Fibroblast of peridontal ligament (primary cell): Measurements from ENCODE around the gene ILDR1.
"Not testable (repeated sequence)": the region's sequence is repeated elsewhere in the genome, so short reads cannot be mapped to it uniquely, and the experiment has no call there.

ENCODE experiments used
- DNase-seq: peaks from one replicate; pipeline ENCODE4 v3.0.0-alpha.2; 2010; ENCODE audit errors: extremely low read depth

ILDR1 gene

DNA sequence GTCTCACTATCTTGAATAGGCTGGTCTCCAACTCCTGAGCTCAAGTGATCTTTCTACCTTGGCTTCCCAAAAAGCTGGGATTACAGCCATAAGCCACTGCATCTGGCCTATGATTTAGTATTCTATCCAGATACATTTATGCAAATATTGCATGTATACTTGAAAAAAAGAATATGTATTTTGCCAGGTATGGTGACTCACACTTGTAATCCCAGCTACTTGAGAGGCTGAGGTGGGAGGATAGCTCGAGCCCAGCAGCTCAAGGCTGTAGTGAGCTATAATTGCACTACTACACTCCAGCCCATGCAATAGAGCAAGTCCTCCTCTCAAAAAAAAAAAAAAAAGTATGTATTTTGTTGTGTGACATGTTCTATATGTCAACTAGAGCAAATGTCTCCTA, 73.4 kb downstream of the ILDR1 start:
- DNase-seq, result no peak

DNA sequence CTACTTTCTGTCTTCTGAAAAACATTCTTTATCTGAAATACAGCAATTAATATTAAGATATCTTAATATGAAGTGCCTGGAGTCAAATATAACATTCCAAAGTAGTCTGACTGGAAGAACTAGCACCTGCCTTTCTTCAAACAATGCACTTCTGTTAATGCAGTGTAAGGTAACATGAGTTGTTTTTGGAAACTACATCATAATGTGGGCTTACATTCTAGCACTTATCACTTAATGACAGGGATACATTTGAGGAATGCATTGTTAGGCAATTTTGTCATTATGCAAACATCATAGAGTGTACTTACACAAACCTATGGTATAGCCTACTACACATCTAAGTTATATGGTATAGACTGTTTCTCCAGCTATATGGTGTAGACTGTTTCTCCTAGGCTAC, 78.6 kb downstream of the ILDR1 start:
- DNase-seq, result no peak

DNA sequence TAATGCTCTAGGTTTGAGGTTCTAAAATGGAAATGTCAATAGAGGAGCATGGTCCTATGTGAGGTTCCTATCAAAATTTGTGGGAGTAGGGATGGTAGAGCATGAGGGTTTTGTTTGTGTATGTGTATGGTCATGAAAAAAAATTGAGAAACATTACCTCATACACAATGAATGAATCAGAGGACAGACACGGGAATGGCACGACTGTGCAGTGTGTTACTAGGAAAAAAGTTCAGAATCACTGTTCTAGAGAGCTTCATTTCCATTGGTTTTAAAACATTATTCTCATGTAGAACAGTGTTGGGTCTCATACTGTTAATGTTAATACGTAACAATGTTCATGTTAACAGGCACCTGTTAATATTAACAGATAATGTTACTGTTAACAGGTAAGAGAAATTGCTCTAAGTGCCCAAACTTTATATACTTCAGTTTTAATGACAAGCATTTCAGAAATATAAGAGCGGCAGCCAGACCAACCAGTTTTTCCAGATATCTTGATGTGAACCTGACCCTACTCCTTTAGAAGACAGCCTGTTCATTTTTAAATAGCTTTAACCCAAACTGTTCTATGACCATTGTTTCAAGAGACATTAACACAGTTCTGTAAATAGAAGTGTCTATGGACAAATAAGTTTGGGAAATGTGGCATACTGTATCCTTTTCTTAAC, 79.8 kb downstream of the ILDR1 start:
- no peak for DNase-seq

DNA sequence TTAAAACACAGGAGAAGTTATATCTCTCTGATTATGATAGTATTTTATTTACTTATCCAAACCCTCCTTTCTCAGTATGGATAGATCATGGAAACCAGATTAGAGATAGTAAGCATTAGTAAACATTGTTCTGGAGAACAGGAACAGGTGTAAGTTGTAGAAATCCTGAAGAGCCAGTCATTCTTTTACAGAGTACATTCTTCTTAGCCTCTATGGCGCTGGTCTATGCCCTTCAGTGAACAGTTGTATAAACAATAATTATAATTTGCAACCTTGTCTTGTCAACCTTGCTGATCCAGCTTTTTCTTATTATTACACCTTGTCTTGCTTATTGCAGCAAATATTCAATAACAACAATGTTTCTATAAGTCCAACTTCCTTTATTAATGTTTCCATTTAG, 80.5 kb downstream of the ILDR1 start:
- no peak for DNase-seq

DNA sequence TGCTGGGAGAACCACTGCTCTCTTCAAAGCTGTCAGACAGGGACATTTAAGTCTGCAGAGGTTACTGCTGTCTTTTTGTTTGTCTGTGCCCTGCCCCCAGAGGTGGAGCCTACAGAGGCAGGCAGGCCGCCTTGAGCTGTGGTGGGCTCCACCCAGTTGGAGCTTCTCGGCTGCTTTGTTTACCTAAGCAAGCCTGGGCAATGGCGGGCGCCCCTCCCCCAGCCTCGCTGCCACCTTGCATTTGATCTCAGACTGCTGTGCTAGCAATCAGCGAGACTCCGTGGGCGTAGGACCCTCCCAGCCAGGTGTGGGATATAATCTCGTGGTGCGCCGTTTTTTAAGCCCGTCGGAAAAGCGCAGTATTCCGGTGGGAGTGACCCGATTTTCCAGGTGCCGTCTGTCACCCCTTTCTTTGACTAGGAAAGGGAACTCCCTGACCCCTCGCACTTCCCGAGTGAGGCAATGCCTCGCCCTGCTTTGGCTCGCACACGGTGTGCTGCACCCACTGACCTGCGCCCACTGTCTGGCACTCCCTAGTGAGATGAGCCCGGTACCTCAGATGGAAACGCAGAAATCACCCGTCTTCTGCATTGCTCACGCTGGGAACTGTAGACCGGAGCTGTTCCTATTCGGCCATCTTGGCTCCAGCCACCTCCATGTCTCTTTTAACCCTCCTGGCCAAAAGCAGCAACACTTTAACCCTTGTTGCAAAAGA, 83.7 kb downstream of the ILDR1 start:
- not testable (repeated sequence) for DNase-seq
